H1 (cell line): ENCODE results near the gene SMARCAL1. TPM values are rescaled to one million over a fixed set of nuclear protein-coding genes. Genes with fewer than 3 reads are reported as not detected.

Experiments
- CTCF ChIA-PET: fragments of 300-600 bp; sonication (Branson Sonifier 250); formaldehyde crosslinking; loops from one replicate; lab custom pipeline; 2021; ENCODE audit not compliant: partially characterized antibody; lab: Charles Lee
- POLR2A ChIA-PET: fragments of 300-600 bp; sonication (Branson Sonifier 250); formaldehyde crosslinking; loops from one replicate; lab custom pipeline; 2021; ENCODE audit warnings: inconsistent platforms; ENCODE audit not compliant: partially characterized antibody; lab: Charles Lee
- DNase-seq, 2 experiments: peaks; one replicate each; pipeline versions ENCODE4 v3.0.0 to v3.0.0-alpha.2; 2010 to 2022; ENCODE audit warnings: low spot score in 2 of 2, low read depth in 1 of 2, mixed read lengths in 1 of 2
- FAIRE-seq: peaks from 2 replicates; lab custom pipeline; 2011; peaks lifted over from hg19 to GRCh38; lab: Jason Lieb, UNC
- H2AFZ ChIP-seq: 2 replicates; pipeline ENCODE4 v1.8.1; 2012; ENCODE audit warnings: low read length, inconsistent platforms
- H2AK5ac ChIP-seq: 2 replicates; pipeline ENCODE4 v1.6.1; 2013; ENCODE audit warnings: low read depth, low read length
- H2BK120ac ChIP-seq: replicated peaks from 2 replicates; pipeline ENCODE3; 2013; ENCODE audit warnings: low read depth, low read length, inconsistent platforms
- H2BK12ac ChIP-seq: 2 replicates; pipeline ENCODE4 v1.6.1; 2013; ENCODE audit warnings: low read depth, low read length
- H2BK15ac ChIP-seq: 2 replicates; pipeline ENCODE4 v1.6.1; 2013; ENCODE audit warnings: low read length
- H2BK20ac ChIP-seq: 2 replicates; pipeline ENCODE4 v1.6.1; 2013; ENCODE audit warnings: low read length
- H2BK5ac ChIP-seq: 2 replicates; pipeline ENCODE4 v1.6.1; 2013; ENCODE audit warnings: low read depth, low read length
- H3K14ac ChIP-seq: 2 replicates; pipeline ENCODE4 v1.6.1; 2013; ENCODE audit warnings: inconsistent platforms; ENCODE audit not compliant: insufficient read length
- H3K18ac ChIP-seq: 2 replicates; pipeline ENCODE4 v1.6.1; 2013; ENCODE audit warnings: low read length; ENCODE audit errors: extremely low read depth
- H3K23ac ChIP-seq: 2 replicates; pipeline ENCODE4 v1.6.1; 2013; ENCODE audit warnings: inconsistent platforms; ENCODE audit not compliant: insufficient read length
- H3K23me2 ChIP-seq: 2 replicates; pipeline ENCODE4 v1.6.1; 2013; ENCODE audit warnings: low read depth, low read length
- H3K27ac ChIP-seq: 2 replicates; pipeline ENCODE4 v1.6.1; 2011; ENCODE audit warnings: low read depth, low read length, inconsistent platforms
- H3K27me3 ChIP-seq, 4 experiments: replicated peaks in 1 of 4; 1 replicate in 1 of 4; 2 replicates in 3 of 4; pipeline versions ENCODE4 v1.6.1 to v1.8.1; 2011 to 2013; ENCODE audit warnings: low read length in 3 of 4, mild to moderate bottlenecking in 3 of 4, inconsistent platforms in 2 of 4, mixed read lengths in 2 of 4, moderate library complexity in 1 of 4; ENCODE audit not compliant: control insufficient read depth in 3 of 4, insufficient read depth in 3 of 4; ENCODE audit errors: extremely low read depth in 1 of 4
- H3K36me3 ChIP-seq, 4 experiments: 2 replicates each; pipeline versions ENCODE4 v1.6.1 to v1.8.1; 2011 to 2013; ENCODE audit warnings: mild to moderate bottlenecking in 4 of 4, low read length in 3 of 4, moderate library complexity in 2 of 4, control low read depth in 1 of 4, inconsistent platforms in 1 of 4; ENCODE audit not compliant: insufficient read depth in 4 of 4, control insufficient read depth in 2 of 4
- H3K4ac ChIP-seq: replicated peaks from 2 replicates; pipeline ENCODE3; 2013; ENCODE audit warnings: low read length, low read depth, mixed read lengths, inconsistent platforms; ENCODE audit not compliant: insufficient read length
- H3K4me1 ChIP-seq, 4 experiments: replicated peaks in 1 of 4; 1 replicate in 1 of 4; 2 replicates in 3 of 4; pipeline versions ENCODE4 v1.6.1 to v1.8.1; 2011 to 2013; ENCODE audit warnings: low read length in 3 of 4, inconsistent platforms in 2 of 4, mixed read lengths in 1 of 4; ENCODE audit not compliant: insufficient read depth in 4 of 4, control insufficient read depth in 3 of 4
- H3K4me2 ChIP-seq, 2 experiments: 2 replicates each; pipeline versions ENCODE4 v1.6.1 to v1.8.1; 2011 to 2013; ENCODE audit warnings: low read depth in 2 of 2, low read length in 2 of 2, control low read depth in 1 of 2, inconsistent platforms in 1 of 2, mild to moderate bottlenecking in 1 of 2; ENCODE audit not compliant: insufficient read depth in 1 of 2
- H3K4me3 ChIP-seq, 4 experiments: fragments of 200-600, 300-600 bp in 1 of 4; sonication (generic), shearing (Covaris generic), sonication (Bioruptor Twin) in 1 of 4; 2 replicates each; pipeline versions ENCODE4 v1.5.1 to v1.8.1; 2011 to 2016; ENCODE audit warnings: low read length in 4 of 4, low read depth in 3 of 4, control low read depth in 2 of 4, inconsistent platforms in 2 of 4, mild to moderate bottlenecking in 2 of 4, mixed read lengths in 1 of 4, moderate library complexity in 1 of 4; ENCODE audit not compliant: insufficient read depth in 2 of 4; ENCODE audit errors: extremely low read depth in 1 of 4
- H3K56ac ChIP-seq: replicated peaks from 2 replicates; pipeline ENCODE3; 2013; ENCODE audit warnings: low read depth, mild to moderate bottlenecking, mixed read lengths, low read length, inconsistent platforms; ENCODE audit not compliant: insufficient read length
- H3K79me1 ChIP-seq: 2 replicates; pipeline ENCODE4 v1.6.1; 2013; ENCODE audit warnings: low read depth, low read length, control low read depth
- H3K79me2 ChIP-seq, 2 experiments: 2 replicates each; pipeline versions ENCODE4 v1.6.1 to v1.8.1; 2012 to 2013; ENCODE audit warnings: low read length in 2 of 2, mild to moderate bottlenecking in 2 of 2, inconsistent platforms in 1 of 2; ENCODE audit not compliant: insufficient read depth in 2 of 2, control insufficient read depth in 1 of 2
- H3K9ac ChIP-seq, 4 experiments: replicated peaks in 1 of 4; 1 replicate in 1 of 4; 2 replicates in 3 of 4; pipeline versions ENCODE4 v1.6.1 to v1.8.1; 2011 to 2013; ENCODE audit warnings: low read depth in 3 of 4, low read length in 3 of 4, control low read depth in 2 of 4, mild to moderate bottlenecking in 2 of 4, moderate library complexity in 2 of 4, inconsistent platforms in 1 of 4; ENCODE audit errors: extremely low read depth in 1 of 4
- H3K9me3 ChIP-seq, 2 experiments: 2 replicates each; pipeline versions ENCODE4 v1.6.1 to v1.8.1; 2012 to 2013; ENCODE audit warnings: mild to moderate bottlenecking in 2 of 2, moderate library complexity in 2 of 2, control low read depth in 1 of 2, inconsistent platforms in 1 of 2, low read depth in 1 of 2, low read length in 1 of 2, mixed read lengths in 1 of 2; ENCODE audit not compliant: insufficient read depth in 2 of 2
- H4K20me1 ChIP-seq, 2 experiments: replicated peaks in 1 of 2; 2 replicates each; pipeline versions ENCODE3 to v1.8.1; 2011 to 2013; ENCODE audit warnings: inconsistent platforms in 2 of 2, low read length in 2 of 2, mild to moderate bottlenecking in 1 of 2; ENCODE audit not compliant: insufficient read depth in 2 of 2, control insufficient read depth in 1 of 2
- H4K5ac ChIP-seq: 2 replicates; pipeline ENCODE4 v1.6.1; 2013; ENCODE audit warnings: low read length, low read depth, mixed read lengths, inconsistent platforms; ENCODE audit not compliant: insufficient read length
- H4K8ac ChIP-seq: 2 replicates; pipeline ENCODE4 v1.8.0; 2013; ENCODE audit warnings: mild to moderate bottlenecking, moderate library complexity, low read length, inconsistent platforms; ENCODE audit not compliant: insufficient read depth; ENCODE audit errors: extremely low read depth
- H4K91ac ChIP-seq: replicated peaks from 2 replicates; pipeline ENCODE3; 2013; ENCODE audit warnings: low read length, mixed read lengths, inconsistent platforms; ENCODE audit not compliant: insufficient read length
- BACH1 ChIP-seq: IDR thresholded peaks from 2 replicates; pipeline ENCODE4 v1.6.1; 2012; ENCODE audit warnings: low read length, improper control_type of control experiment
- CBX5 ChIP-seq: fragments of 300-800, 300-1000 bp; sonication (generic); IDR thresholded peaks from 2 replicates; pipeline ENCODE4 v1.7.1; 2016; ENCODE audit warnings: antibody characterized with exemption, low read length, low read depth
- CHD1 ChIP-seq: IDR thresholded peaks from 2 replicates; pipeline ENCODE4 v1.6.1; 2012; ENCODE audit warnings: low read depth, low read length, improper control_type of control experiment
- EZH2 ChIP-seq: fragments of 200-600 bp; sonication (generic); IDR thresholded peaks from 2 replicates; pipeline ENCODE4 v1.7.1; 2012; ENCODE audit warnings: low read depth, mild to moderate bottlenecking, moderate library complexity, low read length, inconsistent platforms; ENCODE audit not compliant: severe bottlenecking
- GABPA ChIP-seq: IDR thresholded peaks from 2 replicates; pipeline ENCODE4 v1.6.1; 2011; ENCODE audit warnings: mild to moderate bottlenecking, low read length, moderate library complexity, borderline replicate concordance; ENCODE audit not compliant: insufficient read depth
- JUND ChIP-seq: IDR thresholded peaks from 2 replicates; pipeline ENCODE4 v1.6.1; 2011; ENCODE audit warnings: mild to moderate bottlenecking, improper control_type of control experiment, low read length
- KDM4A ChIP-seq: IDR thresholded peaks from one replicate; pipeline ENCODE4 v1.7.1; 2012; ENCODE audit warnings: low read depth, mild to moderate bottlenecking, moderate library complexity, low read length, inconsistent platforms; ENCODE audit not compliant: severe bottlenecking
- SIRT6 ChIP-seq: IDR thresholded peaks from one replicate; pipeline ENCODE4 v1.7.1; 2012; ENCODE audit warnings: low read length, inconsistent platforms
- TAF7 ChIP-seq: optimal IDR thresholded peaks from 2 replicates; pipeline ENCODE3; 2011; ENCODE audit warnings: low read depth, mild to moderate bottlenecking, inconsistent platforms, low read length, moderate library complexity, borderline replicate concordance
- WGBS, 2 experiments: shearing (Covaris generic) in 1 of 2; methylation state at CpG; one replicate each; pipeline versions ENCODE4 v1.1.6 to v1.1.7; 2013 to 2015; ENCODE audit warnings: low lambda C conversion rate in 2 of 2, mixed read lengths in 2 of 2, inconsistent platforms in 1 of 2, low coverage in 1 of 2, missing lambda C conversion rate in 1 of 2; ENCODE audit not compliant: insufficient replicate concordance in 2 of 2, insufficient coverage in 1 of 2, insufficient read length in 1 of 2; ENCODE audit errors: extremely low coverage in 1 of 2, missing lambda C conversion rate in 1 of 2; 5-methylcytosine and 5-hydroxymethylcytosine counted together
- polyA plus RNA-seq, 7 experiments: library from polyadenylated mRNA; depleted of rRNA in 3 of 7; stranded (reverse) in 5 of 7; unstranded in 2 of 7; fragments of >200 nt in 5 of 7; fragments of 200-250 nt in 2 of 7; gene quantifications; 1 replicate in 5 of 7; 2 replicates in 1 of 7; 4 replicates in 1 of 7; pipeline versions ENCODE4 v1.2.1 to v1.2.3, GENCODE V29; 2011 to 2013; ENCODE audit warnings: missing spikeins in 2 of 7, mixed read lengths in 2 of 7
- total RNA-seq: library from RNA; stranded (reverse); fragmentation: NEBNext Ultra II Directional; extraction: Animal tissue kit (Norgen Biotek cat#: 25700); gene quantifications from 2 replicates; pipeline ENCODE4 v1.2.1, GENCODE V29; 2021

The SMARCAL1 gene
- total and polyA plus RNA-seq, 2 of the 8 experiments (the other 6 are each of a cell fraction or from before 2014, with no cell fraction given): 17.6 to 17.9 TPM

GRCh38 chr2:216402751-216403150 is 9.5 kb upstream of the SMARCAL1 start:
- no peak for FAIRE-seq
- H3K18ac ChIP-seq: no peak overlapping the region

More at GRCh38 chr2:216402751-216403150, 9.5 kb upstream of the SMARCAL1 start:
- no peaks in the 10 kb centered on the region for H3K79me2 ChIP-seq
- no peak overlapping the region for H2BK120ac ChIP-seq
- H4K5ac ChIP-seq: no peak overlapping the region
- H2BK5ac ChIP-seq: no peak overlapping the region
- H3K23ac ChIP-seq: no peak overlapping the region
- CTCF ChIA-PET: interaction anchor here (0.7 to 9.4 kb wide), 16 partner anchors 12 to 369 kb away, joined by 3 to 105 read pairs (median 11); partner anchors contain the start of gene SMARCAL1
- H3K23me2 ChIP-seq: no peaks in the 10 kb centered on the region
- H3K27me3 ChIP-seq: no peaks in the 10 kb centered on the region
- H3K36me3 ChIP-seq: no peaks in the 10 kb centered on the region
- H2BK12ac ChIP-seq: no peak overlapping the region
- no peak overlapping the region for H2BK15ac ChIP-seq
- no peaks in the 10 kb centered on the region for H3K79me1 ChIP-seq
- no peak overlapping the region for H3K14ac ChIP-seq
- TF ChIP-seq GABPA (no peak), TAF7 (no peak), KDM4A (no peak), CHD1 (no peak), CBX5 (no peak), JUND (no peak), EZH2 (no peak), BACH1 (no peak), SIRT6 (no peak)
- no peaks in the 10 kb centered on the region for H4K20me1 ChIP-seq
- no peak overlapping the region for H3K56ac ChIP-seq
- H3K9ac ChIP-seq: no peak overlapping the region
- DNase-seq: no peak
- WGBS, 2 experiments: 85% methylated on average over 6 of the region's 6 CpGs; no CpG with 5 or more reads in 1 of the 2 experiments
- H2AFZ ChIP-seq: peak overlapping the region; percentile 43
- H3K4ac ChIP-seq: no peak overlapping the region
- POLR2A ChIA-PET: interaction anchor here (1.6 to 2.2 kb wide), 2 partner anchors 9 to 187 kb away, joined by 4 to 5 read pairs; partner anchors contain the start of gene SMARCAL1
- no peak overlapping the region for H2BK20ac ChIP-seq
- no peak overlapping the region for H2AK5ac ChIP-seq
- H3K27ac ChIP-seq: no peak overlapping the region
- H3K9me3 ChIP-seq: no peaks in the 10 kb centered on the region
- no peak overlapping the region for H4K8ac ChIP-seq
- H4K91ac ChIP-seq: no peak overlapping the region
- H3K4me2 ChIP-seq: no peak overlapping the region
- peaks cover 0 to 3% (median 0%) of the 10 kb centered on the region in 4 experiments; a peak in 2 of 7 replicates for H3K4me1 ChIP-seq
- H3K4me3 ChIP-seq: no peak overlapping the region
